SK-N-SH (cell line): Measurements from ENCODE around the gene DIPK1A. TPM values are rescaled to one million over a fixed set of nuclear protein-coding genes. Genes with fewer than 3 reads are reported as not detected.

Experiments
- CTCF ChIA-PET: fragments of 300-600, 350-600 bp; formaldehyde crosslinking; extraction: SDS; loops from one replicate; lab custom pipeline; 2021; lab: Yijun Ruan, JAX
- POLR2A ChIA-PET: fragments of 350-600 bp; sonication (Branson Sonifier 250); formaldehyde crosslinking; extraction: SDS; loops from one replicate; lab custom pipeline; 2020; ENCODE audit warnings: antibody characterized with exemption, inconsistent platforms; lab: Yijun Ruan, JAX
- DNase-seq: peaks from one replicate; pipeline ENCODE4 v3.0.0; 2012
- H2AFZ ChIP-seq: fragments of 200-600 bp; sonication (generic); 2 replicates; pipeline ENCODE4 v1.8.1; 2016; ENCODE audit warnings: antibody characterized with exemption, mild to moderate bottlenecking, low read depth
- H3F3A ChIP-seq: fragments of 200-600 bp; sonication (generic); replicated peaks from 2 replicates; pipeline ENCODE3; 2016; ENCODE audit warnings: antibody characterized with exemption, mild to moderate bottlenecking; ENCODE audit not compliant: insufficient read depth
- H3K27ac ChIP-seq, 2 experiments: fragments of 200-500 bp in 1 of 2; fragments of 200-600 bp in 1 of 2; sonication (Bioruptor generic) in 1 of 2; sonication (generic), shearing (Covaris generic) in 1 of 2; 2 replicates each; pipeline versions ENCODE4 v1.5.1 to v1.6.1; 2014 to 2016; ENCODE audit warnings: low read depth in 2 of 2, inconsistent platforms in 1 of 2, low read length in 1 of 2, mild to moderate bottlenecking in 1 of 2, mixed read lengths in 1 of 2
- H3K27me3 ChIP-seq: fragments of 200-600 bp; sonication (generic), shearing (Covaris generic); 2 replicates; pipeline ENCODE4 v1.6.1; 2016; ENCODE audit warnings: mixed run types; ENCODE audit not compliant: insufficient read depth
- H3K36me3 ChIP-seq, 2 experiments: fragments of 200-500 bp in 1 of 2; fragments of 200-600 bp in 1 of 2; sonication (Bioruptor generic) in 1 of 2; sonication (generic) in 1 of 2; replicated peaks in 1 of 2; 2 replicates each; pipeline versions ENCODE3 to v1.5.1; 2014 to 2016; ENCODE audit warnings: low read length in 1 of 2, mild to moderate bottlenecking in 1 of 2; ENCODE audit not compliant: insufficient read depth in 2 of 2, control insufficient read depth in 1 of 2
- H3K4me1 ChIP-seq, 2 experiments: fragments of 200-500 bp in 1 of 2; fragments of 200-600 bp in 1 of 2; sonication (Bioruptor generic) in 1 of 2; sonication (generic), shearing (Covaris generic) in 1 of 2; 2 replicates each; pipeline versions ENCODE4 v1.5.1 to v1.6.1; 2014 to 2016; ENCODE audit warnings: low read depth in 1 of 2, low read length in 1 of 2, mixed run types in 1 of 2; ENCODE audit not compliant: insufficient read depth in 2 of 2, control insufficient read depth in 1 of 2
- H3K4me2 ChIP-seq: fragments of 200-600 bp; sonication (generic), shearing (Covaris generic); 2 replicates; pipeline ENCODE4 v1.6.1; 2017; ENCODE audit warnings: mixed run types
- H3K4me3 ChIP-seq, 2 experiments: fragments of 200-500 bp in 1 of 2; fragments of 200-600 bp in 1 of 2; sonication (Bioruptor generic) in 1 of 2; sonication (generic), shearing (Covaris generic) in 1 of 2; 2 replicates each; pipeline versions ENCODE4 v1.5.1 to v1.8.1; 2014 to 2016; ENCODE audit warnings: low read depth in 2 of 2, inconsistent platforms in 1 of 2, low read length in 1 of 2, mild to moderate bottlenecking in 1 of 2, mixed read lengths in 1 of 2, moderate library complexity in 1 of 2
- H3K79me2 ChIP-seq: fragments of 200-600 bp; sonication (generic); 2 replicates; pipeline ENCODE4 v1.8.1; 2017; ENCODE audit warnings: mild to moderate bottlenecking; ENCODE audit not compliant: insufficient read depth
- H3K9ac ChIP-seq: fragments of 200-600 bp; sonication (generic); 2 replicates; pipeline ENCODE4 v1.6.1; 2017; ENCODE audit warnings: mixed run types
- H3K9me2 ChIP-seq: fragments of 200-600 bp; sonication (generic); 2 replicates; pipeline ENCODE4 v1.6.1; 2017; ENCODE audit warnings: mixed run types
- H3K9me3 ChIP-seq: fragments of 200-600 bp; sonication (generic); 2 replicates; pipeline ENCODE4 v1.6.1; 2017; ENCODE audit warnings: mixed run types, mild to moderate bottlenecking, moderate library complexity
- H4K20me1 ChIP-seq: fragments of 200-600 bp; sonication (generic); 2 replicates; pipeline ENCODE4 v1.6.1; 2017; ENCODE audit warnings: mild to moderate bottlenecking, mixed run types; ENCODE audit not compliant: insufficient read depth
- CHD2 ChIP-seq: fragments of 150-350 bp; IDR thresholded peaks from 2 replicates; pipeline ENCODE4 v1.6.1; 2018; ENCODE audit warnings: low read length; ENCODE audit not compliant: partially characterized antibody
- ELF1 ChIP-seq: IDR thresholded peaks from 2 replicates; pipeline ENCODE4 v1.4.0; 2012
- RXRA ChIP-seq: IDR thresholded peaks from 2 replicates; pipeline ENCODE4 v1.4.0; 2012; ENCODE audit warnings: low read depth, mild to moderate bottlenecking, borderline replicate concordance
- TAF1 ChIP-seq: IDR thresholded peaks from 2 replicates; pipeline ENCODE4 v1.6.1; 2012; ENCODE audit warnings: low read depth, mild to moderate bottlenecking, low read length, moderate library complexity, borderline replicate concordance
- WGBS: methylation state at CpG from one replicate; pipeline ENCODE4 v1.1.6; 2017; ENCODE audit warnings: low lambda C conversion rate; 5-methylcytosine and 5-hydroxymethylcytosine counted together
- polyA plus RNA-seq, 3 experiments: library from polyadenylated mRNA; depleted of rRNA; stranded (reverse); fragments of >200 nt; gene quantifications; 2 replicates each; pipeline ENCODE4 v1.2.3, GENCODE V29; 2012
- TF ChIP-seq, protein P1 (sequence below): fragments of 150-350 bp; IDR thresholded peaks from 2 replicates; pipeline ENCODE4 v1.6.1; 2016; ENCODE audit warnings: mild to moderate bottlenecking, low read depth, low read length
- TF ChIP-seq, protein P2 (sequence below): fragments of 200-600 bp; sonication (generic); IDR thresholded peaks from 2 replicates; pipeline ENCODE4 v1.6.1; 2017; ENCODE audit warnings: antibody characterized with exemption, mild to moderate bottlenecking, moderate library complexity
- TF ChIP-seq, protein P3 (sequence below): IDR thresholded peaks from 2 replicates; pipeline ENCODE4 v1.4.0; 2012; ENCODE audit warnings: low read depth
- TF ChIP-seq, protein P4 (sequence below): IDR thresholded peaks from 2 replicates; pipeline ENCODE4 v1.6.1; 2012; ENCODE audit warnings: mild to moderate bottlenecking, low read depth, low read length, moderate library complexity
- TF ChIP-seq, protein P5 (sequence below): IDR thresholded peaks from 2 replicates; pipeline ENCODE4; 2012

The DIPK1A gene
- polyA plus RNA-seq, 1 of the 3 experiments (the other 2 are of a cell fraction): 3.4 TPM

DNA sequence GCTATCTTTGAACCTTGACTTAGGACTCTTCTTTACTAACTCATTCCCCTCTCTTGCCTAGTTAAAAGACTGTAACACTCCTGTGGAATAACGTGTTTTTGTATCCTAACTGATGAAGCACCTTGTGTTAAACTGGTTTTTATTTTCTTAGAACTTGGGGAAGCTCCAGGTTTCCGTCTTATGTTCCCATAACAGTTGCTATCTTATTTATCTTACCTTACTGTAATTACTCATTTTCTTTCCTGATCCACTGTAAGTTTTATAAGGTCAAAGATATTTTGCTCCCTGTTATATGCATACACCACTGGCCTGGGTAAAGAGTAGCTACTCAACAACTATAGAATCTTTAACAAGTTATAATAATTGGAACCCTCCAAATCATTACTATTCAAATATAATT lies 86.3 kb downstream of the DIPK1A start:
- H2AFZ ChIP-seq: no peak overlapping the region
- no peaks in the 10 kb centered on the region for H3K9me2 ChIP-seq
- no peaks in the 10 kb centered on the region for H4K20me1 ChIP-seq
- WGBS: 87% methylated on average over 2 of the region's 2 CpGs
- no peak for DNase-seq
- CTCF ChIA-PET: interaction anchor here (0.9 to 6.9 kb wide), 4 partner anchors 12 to 119 kb away, joined by 3 to 46 read pairs (median 4); no protein-coding TSS in a partner anchor
- no peak overlapping the region for H3K4me3 ChIP-seq
- H3F3A ChIP-seq: peaks cover 8% of the 10 kb centered on the region
- H3K9me3 ChIP-seq: no peaks in the 10 kb centered on the region; the same call in 1 of the 2 replicates
- H3K36me3 ChIP-seq: no peaks in the 10 kb centered on the region
- no peak for TF ChIP-seq ELF1
- TF ChIP-seq CHD2: no peak
- TF ChIP-seq, protein P1, sequence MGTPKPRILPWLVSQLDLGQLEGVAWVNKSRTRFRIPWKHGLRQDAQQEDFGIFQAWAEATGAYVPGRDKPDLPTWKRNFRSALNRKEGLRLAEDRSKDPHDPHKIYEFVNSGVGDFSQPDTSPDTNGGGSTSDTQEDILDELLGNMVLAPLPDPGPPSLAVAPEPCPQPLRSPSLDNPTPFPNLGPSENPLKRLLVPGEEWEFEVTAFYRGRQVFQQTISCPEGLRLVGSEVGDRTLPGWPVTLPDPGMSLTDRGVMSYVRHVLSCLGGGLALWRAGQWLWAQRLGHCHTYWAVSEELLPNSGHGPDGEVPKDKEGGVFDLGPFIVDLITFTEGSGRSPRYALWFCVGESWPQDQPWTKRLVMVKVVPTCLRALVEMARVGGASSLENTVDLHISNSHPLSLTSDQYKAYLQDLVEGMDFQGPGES: no peak
- TF ChIP-seq, protein P2, sequence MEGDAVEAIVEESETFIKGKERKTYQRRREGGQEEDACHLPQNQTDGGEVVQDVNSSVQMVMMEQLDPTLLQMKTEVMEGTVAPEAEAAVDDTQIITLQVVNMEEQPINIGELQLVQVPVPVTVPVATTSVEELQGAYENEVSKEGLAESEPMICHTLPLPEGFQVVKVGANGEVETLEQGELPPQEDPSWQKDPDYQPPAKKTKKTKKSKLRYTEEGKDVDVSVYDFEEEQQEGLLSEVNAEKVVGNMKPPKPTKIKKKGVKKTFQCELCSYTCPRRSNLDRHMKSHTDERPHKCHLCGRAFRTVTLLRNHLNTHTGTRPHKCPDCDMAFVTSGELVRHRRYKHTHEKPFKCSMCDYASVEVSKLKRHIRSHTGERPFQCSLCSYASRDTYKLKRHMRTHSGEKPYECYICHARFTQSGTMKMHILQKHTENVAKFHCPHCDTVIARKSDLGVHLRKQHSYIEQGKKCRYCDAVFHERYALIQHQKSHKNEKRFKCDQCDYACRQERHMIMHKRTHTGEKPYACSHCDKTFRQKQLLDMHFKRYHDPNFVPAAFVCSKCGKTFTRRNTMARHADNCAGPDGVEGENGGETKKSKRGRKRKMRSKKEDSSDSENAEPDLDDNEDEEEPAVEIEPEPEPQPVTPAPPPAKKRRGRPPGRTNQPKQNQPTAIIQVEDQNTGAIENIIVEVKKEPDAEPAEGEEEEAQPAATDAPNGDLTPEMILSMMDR: no peak
- TF ChIP-seq, protein P3, sequence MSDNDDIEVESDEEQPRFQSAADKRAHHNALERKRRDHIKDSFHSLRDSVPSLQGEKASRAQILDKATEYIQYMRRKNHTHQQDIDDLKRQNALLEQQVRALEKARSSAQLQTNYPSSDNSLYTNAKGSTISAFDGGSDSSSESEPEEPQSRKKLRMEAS: no peak
- TF ChIP-seq RXRA: no peak
- TF ChIP-seq, protein P4, sequence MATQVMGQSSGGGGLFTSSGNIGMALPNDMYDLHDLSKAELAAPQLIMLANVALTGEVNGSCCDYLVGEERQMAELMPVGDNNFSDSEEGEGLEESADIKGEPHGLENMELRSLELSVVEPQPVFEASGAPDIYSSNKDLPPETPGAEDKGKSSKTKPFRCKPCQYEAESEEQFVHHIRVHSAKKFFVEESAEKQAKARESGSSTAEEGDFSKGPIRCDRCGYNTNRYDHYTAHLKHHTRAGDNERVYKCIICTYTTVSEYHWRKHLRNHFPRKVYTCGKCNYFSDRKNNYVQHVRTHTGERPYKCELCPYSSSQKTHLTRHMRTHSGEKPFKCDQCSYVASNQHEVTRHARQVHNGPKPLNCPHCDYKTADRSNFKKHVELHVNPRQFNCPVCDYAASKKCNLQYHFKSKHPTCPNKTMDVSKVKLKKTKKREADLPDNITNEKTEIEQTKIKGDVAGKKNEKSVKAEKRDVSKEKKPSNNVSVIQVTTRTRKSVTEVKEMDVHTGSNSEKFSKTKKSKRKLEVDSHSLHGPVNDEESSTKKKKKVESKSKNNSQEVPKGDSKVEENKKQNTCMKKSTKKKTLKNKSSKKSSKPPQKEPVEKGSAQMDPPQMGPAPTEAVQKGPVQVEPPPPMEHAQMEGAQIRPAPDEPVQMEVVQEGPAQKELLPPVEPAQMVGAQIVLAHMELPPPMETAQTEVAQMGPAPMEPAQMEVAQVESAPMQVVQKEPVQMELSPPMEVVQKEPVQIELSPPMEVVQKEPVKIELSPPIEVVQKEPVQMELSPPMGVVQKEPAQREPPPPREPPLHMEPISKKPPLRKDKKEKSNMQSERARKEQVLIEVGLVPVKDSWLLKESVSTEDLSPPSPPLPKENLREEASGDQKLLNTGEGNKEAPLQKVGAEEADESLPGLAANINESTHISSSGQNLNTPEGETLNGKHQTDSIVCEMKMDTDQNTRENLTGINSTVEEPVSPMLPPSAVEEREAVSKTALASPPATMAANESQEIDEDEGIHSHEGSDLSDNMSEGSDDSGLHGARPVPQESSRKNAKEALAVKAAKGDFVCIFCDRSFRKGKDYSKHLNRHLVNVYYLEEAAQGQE: no peak
- no peak for TF ChIP-seq TAF1
- TF ChIP-seq, protein P5, sequence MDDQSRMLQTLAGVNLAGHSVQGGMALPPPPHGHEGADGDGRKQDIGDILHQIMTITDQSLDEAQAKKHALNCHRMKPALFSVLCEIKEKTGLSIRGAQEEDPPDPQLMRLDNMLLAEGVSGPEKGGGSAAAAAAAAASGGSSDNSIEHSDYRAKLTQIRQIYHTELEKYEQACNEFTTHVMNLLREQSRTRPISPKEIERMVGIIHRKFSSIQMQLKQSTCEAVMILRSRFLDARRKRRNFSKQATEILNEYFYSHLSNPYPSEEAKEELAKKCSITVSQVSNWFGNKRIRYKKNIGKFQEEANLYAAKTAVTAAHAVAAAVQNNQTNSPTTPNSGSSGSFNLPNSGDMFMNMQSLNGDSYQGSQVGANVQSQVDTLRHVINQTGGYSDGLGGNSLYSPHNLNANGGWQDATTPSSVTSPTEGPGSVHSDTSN: no peak
- TF ChIP-seq, all 33 proteins: peak for 0
- Histone ChIP-seq H3K27ac (no peak overlapping the region), H3K9ac (no peak overlapping the region), H3K27me3 (no peaks in the 10 kb centered on the region), H3K4me2 (no peak overlapping the region), H3K4me1 (peaks cover 0 to 17% of the 10 kb centered on the region in 2 experiments; a peak in 2 of 4 replicates), H3K79me2 (no peaks in the 10 kb centered on the region)
- POLR2A ChIA-PET: no interaction called here
